PC-3 (cell line): ENCODE measurements around the gene MYO3B. TPM values are rescaled to one million over a fixed set of nuclear protein-coding genes. Genes with fewer than 3 reads are reported as not detected.

Experiments
- ATAC-seq: fragments of 200-7000 bp; cut with Tn5 transposase; 2 replicates; pipeline ENCODE4 v1.9.1; 2020; ENCODE audit warnings: mild to moderate bottlenecking, moderate library complexity
- BruUV-seq: library from RNA; stranded (reverse); fragments of 400-500 nt; replicated peaks from 2 replicates; lab custom pipeline; 2021; lab: Mats Ljungman, UMichigan
- CTCF ChIA-PET: fragments of 300-600 bp; sonication (Branson Sonifier 250); formaldehyde crosslinking; loops from one replicate; lab custom pipeline; 2022; ENCODE audit warnings: antibody characterized with exemption; lab: Charles Lee
- POLR2A ChIA-PET: fragments of 300-600 bp; sonication (Branson Sonifier 250); formaldehyde crosslinking; loops from one replicate; lab custom pipeline; 2022; ENCODE audit warnings: antibody characterized with exemption; ENCODE audit not compliant: unreplicated experiment; lab: Charles Lee
- DNase-seq: peaks from one replicate; pipeline ENCODE4 v3.0.0-alpha.2; 2015
- H2AFZ ChIP-seq: fragments of 300-600 bp; sonication (generic); 2 replicates; pipeline ENCODE4 v1.6.0; 2016; ENCODE audit warnings: antibody characterized with exemption, low read length
- H3F3A ChIP-seq: fragments of 300-600 bp; sonication (generic); one replicate; pipeline ENCODE4 v1.6.0; 2017; ENCODE audit warnings: antibody characterized with exemption, low read length, control low read depth, mild to moderate bottlenecking; ENCODE audit not compliant: unreplicated experiment
- H3K27ac ChIP-seq: fragments of 300-600 bp; sonication (generic); 2 replicates; pipeline ENCODE4 v1.5.1; 2016; ENCODE audit warnings: mild to moderate bottlenecking, low read length
- H3K27me3 ChIP-seq: fragments of 300-600 bp; sonication (generic); 2 replicates; pipeline ENCODE4 v1.6.1; 2016; ENCODE audit warnings: low read length, mixed read lengths
- H3K36me3 ChIP-seq: fragments of 300-600 bp; sonication (generic); 2 replicates; pipeline ENCODE4 v1.6.1; 2016; ENCODE audit warnings: low read depth, mixed run types, low read length, mixed read lengths
- H3K4me1 ChIP-seq: fragments of 300-600 bp; sonication (generic); 2 replicates; pipeline ENCODE4 v1.5.1; 2016; ENCODE audit warnings: low read length; ENCODE audit not compliant: insufficient read depth
- H3K4me2 ChIP-seq: fragments of 300-600 bp; sonication (generic); 2 replicates; pipeline ENCODE4 v1.6.0; 2016; ENCODE audit warnings: low read length
- H3K4me3 ChIP-seq: fragments of 300-600 bp; sonication (generic); 2 replicates; pipeline ENCODE4 v1.5.1; 2016; ENCODE audit warnings: mild to moderate bottlenecking, low read length, mixed read lengths
- H3K79me2 ChIP-seq: fragments of 300-600 bp; sonication (generic); 2 replicates; pipeline ENCODE4 v1.6.1; 2017; ENCODE audit warnings: low read length, mixed read lengths
- H3K9ac ChIP-seq: fragments of 300-600 bp; sonication (generic); 2 replicates; pipeline ENCODE4 v1.6.0; 2016; ENCODE audit warnings: mild to moderate bottlenecking, low read length
- H3K9me2 ChIP-seq: fragments of 300-600 bp; sonication (generic); replicated peaks from 2 replicates; pipeline ENCODE4 v1.6.1; 2016; ENCODE audit warnings: mixed run types, low read length, mixed read lengths
- H3K9me3 ChIP-seq: fragments of 300-600 bp; sonication (generic); 2 replicates; pipeline ENCODE4 v1.6.1; 2016; ENCODE audit warnings: low read length, mixed read lengths
- H4K20me1 ChIP-seq: fragments of 300-600 bp; sonication (generic); 2 replicates; pipeline ENCODE4 v1.6.1; 2016; ENCODE audit warnings: low read length, mixed read lengths
- EZH2 ChIP-seq: fragments of 300-600 bp; sonication (generic); IDR thresholded peaks from one replicate; pipeline ENCODE4 v1.6.1; 2017; ENCODE audit warnings: antibody characterized with exemption, mild to moderate bottlenecking, low read length; ENCODE audit not compliant: unreplicated experiment
- EZH2phosphoT487 ChIP-seq: fragments of 300-600 bp; sonication (generic); IDR thresholded peaks from 2 replicates; pipeline ENCODE4 v1.6.1; 2018; ENCODE audit warnings: mild to moderate bottlenecking, antibody characterized with exemption, low read length, borderline replicate concordance
- intact Hi-C: fragments of 100-400 bp; cut with micrococcal nuclease; formaldehyde crosslinking; loops from 2 replicates; pipeline ENCODE4 v1.9.0; 2023
- total RNA-seq: library from RNA; depleted of rRNA; stranded (reverse); fragments of >200 nt; gene quantifications from 2 replicates; pipeline ENCODE4 v1.2.3, GENCODE V29; 2014
- TF ChIP-seq, protein P1 (sequence below): fragments of 300-600 bp; sonication (generic); conservative IDR thresholded peaks from 2 replicates; pipeline ENCODE4 v1.5.1; 2017; ENCODE audit warnings: antibody characterized with exemption, low read depth, mild to moderate bottlenecking, low read length

MYO3B gene
- total RNA-seq, 1 experiment from 2014 or later: 1.1 TPM

GRCh38 chr2:170163411-170164065 lies 14.4 kb upstream of the MYO3B start:
- DNase-seq (no peak), ATAC-seq (no peak)
- TF ChIP-seq EZH2phosphoT487: no peak
- TF ChIP-seq EZH2: no peak
- TF ChIP-seq, protein P1, sequence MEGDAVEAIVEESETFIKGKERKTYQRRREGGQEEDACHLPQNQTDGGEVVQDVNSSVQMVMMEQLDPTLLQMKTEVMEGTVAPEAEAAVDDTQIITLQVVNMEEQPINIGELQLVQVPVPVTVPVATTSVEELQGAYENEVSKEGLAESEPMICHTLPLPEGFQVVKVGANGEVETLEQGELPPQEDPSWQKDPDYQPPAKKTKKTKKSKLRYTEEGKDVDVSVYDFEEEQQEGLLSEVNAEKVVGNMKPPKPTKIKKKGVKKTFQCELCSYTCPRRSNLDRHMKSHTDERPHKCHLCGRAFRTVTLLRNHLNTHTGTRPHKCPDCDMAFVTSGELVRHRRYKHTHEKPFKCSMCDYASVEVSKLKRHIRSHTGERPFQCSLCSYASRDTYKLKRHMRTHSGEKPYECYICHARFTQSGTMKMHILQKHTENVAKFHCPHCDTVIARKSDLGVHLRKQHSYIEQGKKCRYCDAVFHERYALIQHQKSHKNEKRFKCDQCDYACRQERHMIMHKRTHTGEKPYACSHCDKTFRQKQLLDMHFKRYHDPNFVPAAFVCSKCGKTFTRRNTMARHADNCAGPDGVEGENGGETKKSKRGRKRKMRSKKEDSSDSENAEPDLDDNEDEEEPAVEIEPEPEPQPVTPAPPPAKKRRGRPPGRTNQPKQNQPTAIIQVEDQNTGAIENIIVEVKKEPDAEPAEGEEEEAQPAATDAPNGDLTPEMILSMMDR: no peak
- no peaks in the 10 kb centered on the region for H3K36me3 ChIP-seq
- peaks cover 36% of the 10 kb centered on the region for H3K4me1 ChIP-seq
- H3K4me3 ChIP-seq: no peak overlapping the region
- CTCF ChIA-PET: no interaction called here
- H3F3A ChIP-seq: no peaks in the 10 kb centered on the region
- intact Hi-C loops: no loop called here
- H3K27ac ChIP-seq: no peak overlapping the region
- H2AFZ ChIP-seq: no peak overlapping the region
- H3K79me2 ChIP-seq: no peaks in the 10 kb centered on the region
- no peaks in the 10 kb centered on the region for H3K27me3 ChIP-seq
- no peak overlapping the region for H3K4me2 ChIP-seq
- no peaks in the 10 kb centered on the region for H3K9me2 ChIP-seq
- H3K9ac ChIP-seq: no peak overlapping the region
- no peaks in the 10 kb centered on the region for H3K9me3 ChIP-seq
- no peaks in the 10 kb centered on the region for H4K20me1 ChIP-seq
- POLR2A ChIA-PET: no interaction called here
- BruUV-seq: no TSS peak

DNA sequence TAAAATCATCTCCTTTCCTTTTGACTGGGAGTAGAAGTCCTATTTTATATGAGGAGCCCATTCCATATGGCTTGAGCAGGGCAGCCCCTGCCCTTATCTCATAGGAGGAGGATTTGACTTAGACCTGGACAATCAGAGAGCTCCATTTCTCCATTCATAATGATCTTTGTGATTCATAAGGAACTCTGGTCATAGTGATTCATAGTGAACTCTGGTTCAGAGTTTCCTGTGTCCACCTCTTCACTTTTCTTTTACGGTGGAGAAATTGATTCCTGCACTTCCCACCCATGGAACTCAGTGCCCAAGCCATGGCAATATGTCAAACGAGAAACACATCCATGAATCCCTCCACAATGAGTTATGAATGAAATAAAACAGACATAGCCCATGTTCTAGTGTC lies 12.8 kb upstream of the MYO3B start:
- no peaks in the 10 kb centered on the region for H3K79me2 ChIP-seq
- ChIA-PET POLR2A (no interaction called here), CTCF (no interaction called here)
- no peaks in the 10 kb centered on the region for H3K9me3 ChIP-seq
- H3K4me2 ChIP-seq: peak overlapping the region; percentile 69
- no peaks in the 10 kb centered on the region for H3F3A ChIP-seq
- H4K20me1 ChIP-seq: no peaks in the 10 kb centered on the region
- H3K36me3 ChIP-seq: no peaks in the 10 kb centered on the region
- H3K4me3 ChIP-seq: 0 out of 2 replicates have a peak overlapping the region, but pooled peaks have one; percentile 17
- H2AFZ ChIP-seq: peak overlapping the region; percentile 69
- TF ChIP-seq EZH2: no peak
- TF ChIP-seq EZH2phosphoT487: no peak
- TF ChIP-seq, protein P1: no peak
- H3K9ac ChIP-seq: no peak overlapping the region
- peak overlapping the region; percentile 42 for H3K27ac ChIP-seq
- no peaks in the 10 kb centered on the region for H3K9me2 ChIP-seq
- no TSS peak for BruUV-seq
- intact Hi-C loops: no loop called here
- no peaks in the 10 kb centered on the region for H3K27me3 ChIP-seq
- ATAC-seq: peak; percentile 80
- H3K4me1 ChIP-seq: peaks cover 36% of the 10 kb centered on the region
- peak; percentile 76 for DNase-seq

GRCh38 chr2:170166735-170167134 lies 11.2 kb upstream of the MYO3B start:
- Histone ChIP-seq H3K4me3 (no peak overlapping the region), H3K27me3 (no peaks in the 10 kb centered on the region), H2AFZ (no peak overlapping the region), H3K36me3 (no peaks in the 10 kb centered on the region), H3K9me2 (no peaks in the 10 kb centered on the region), H3K9me3 (no peaks in the 10 kb centered on the region), H3K4me1 (peaks cover 30% of the 10 kb centered on the region), H4K20me1 (no peaks in the 10 kb centered on the region), H3K4me2 (no peak overlapping the region), H3K9ac (no peak overlapping the region), H3K79me2 (no peaks in the 10 kb centered on the region), H3F3A (no peaks in the 10 kb centered on the region), H3K27ac (no peak overlapping the region)
- TF ChIP-seq EZH2phosphoT487 (no peak), EZH2 (no peak)
- TF ChIP-seq, protein P1: no peak
- no peak for ATAC-seq
- BruUV-seq: no TSS peak
- ChIA-PET POLR2A (no interaction called here), CTCF (no interaction called here)
- DNase-seq: no peak
- intact Hi-C loops: no loop called here
